HepG2 (cell line): Measurements from ENCODE around the gene TUT7. TPM values are rescaled to one million over a fixed set of nuclear protein-coding genes. Genes with fewer than 3 reads are reported as not detected.
A peak's percentile ranks its signal among the peaks of the same experiment; 100 is the strongest.

Source experiments
- ARNTL ChIP-seq: sonication (generic); formaldehyde crosslinking; IDR thresholded peaks from 2 replicates; pipeline ENCODE4 v1.4.0; 2020; ENCODE audit warnings: mild to moderate bottlenecking, missing genetic modification reagents
- FOXK2 ChIP-seq: fragments of 450-650 bp; IDR thresholded peaks from 2 replicates; pipeline ENCODE4 v1.6.1; 2016
- RXRB ChIP-seq: IDR thresholded peaks from 2 replicates; pipeline ENCODE4 v1.6.1; 2016; ENCODE audit warnings: borderline replicate concordance, missing genetic modification reagents, missing compliant biosample characterization
- SRY ChIP-seq: sonication (generic); formaldehyde crosslinking; IDR thresholded peaks from 2 replicates; pipeline ENCODE4 v1.8.0; 2022; ENCODE audit warnings: mild to moderate bottlenecking, missing genetic modification reagents
- ZNF260 ChIP-seq: sonication (generic); formaldehyde crosslinking; IDR thresholded peaks from 2 replicates; pipeline ENCODE4 v1.4.0; 2020; ENCODE audit warnings: missing genetic modification reagents, low read depth, mild to moderate bottlenecking, borderline replicate concordance
- ZSCAN21 ChIP-seq: sonication (generic); formaldehyde crosslinking; IDR thresholded peaks from 2 replicates; pipeline ENCODE4 v1.8.0; 2022; ENCODE audit warnings: mild to moderate bottlenecking, missing genetic modification reagents, moderate library complexity, borderline replicate concordance
- polyA plus RNA-seq, 8 experiments: library from polyadenylated mRNA; depleted of rRNA in 3 of 8; stranded (reverse) in 7 of 8; unstranded in 1 of 8; fragments of >200 nt; fragmentation: Illumina TruSeq in 4 of 8; extraction: Trizol in 4 of 8; gene quantifications; 2 replicates each; pipeline versions ENCODE4 v1.2.1 to v1.2.3, GENCODE V29; 2011 to 2016; ENCODE audit warnings: low read depth in 4 of 8, missing spikeins in 1 of 8, mixed read lengths in 1 of 8; ENCODE audit not compliant: insufficient read depth in 1 of 8
- total RNA-seq, 5 experiments: library from RNA; depleted of rRNA; stranded (reverse); fragments of >200 nt; fragmentation: Illumina TruSeq; extraction: Trizol; gene quantifications; 2 replicates each; pipeline ENCODE4 v1.2.3, GENCODE V29; 2016; ENCODE audit warnings: low read depth in 1 of 5
- TF ChIP-seq, protein P1 (sequence below): sonication (generic); formaldehyde crosslinking; IDR thresholded peaks from 2 replicates; pipeline ENCODE4 v1.5.1; 2020; ENCODE audit warnings: mild to moderate bottlenecking, missing genetic modification reagents, borderline replicate concordance
- TF ChIP-seq, protein P2 (sequence below), 2 experiments: IDR thresholded peaks; 2 replicates each; pipeline ENCODE4 v1.6.1; 2011 to 2012; ENCODE audit warnings: low read length in 2 of 2, borderline replicate concordance in 1 of 2, low read depth in 1 of 2, mild to moderate bottlenecking in 1 of 2, moderate library complexity in 1 of 2
- TF ChIP-seq, protein P3 (sequence below): sonication (generic); formaldehyde crosslinking; IDR thresholded peaks from 2 replicates; pipeline ENCODE4 v1.5.0; 2020; ENCODE audit warnings: missing genetic modification reagents, mild to moderate bottlenecking, borderline replicate concordance
- TF ChIP-seq, protein P4 (sequence below): sonication (generic); formaldehyde crosslinking; IDR thresholded peaks from 2 replicates; pipeline ENCODE4 v1.8.1; 2023; ENCODE audit warnings: mild to moderate bottlenecking, moderate library complexity, missing genetic modification reagents
- TF ChIP-seq, protein P5 (sequence below): sonication (generic); formaldehyde crosslinking; IDR thresholded peaks from 2 replicates; pipeline ENCODE4 v1.4.0; 2020; ENCODE audit warnings: low read depth, missing genetic modification reagents

The TUT7 gene
- total and polyA plus RNA-seq, 2 of the 13 experiments (the other 11 are each of a cell fraction or from before 2014, with no cell fraction given), result 12.0 to 19.4 TPM

DNA sequence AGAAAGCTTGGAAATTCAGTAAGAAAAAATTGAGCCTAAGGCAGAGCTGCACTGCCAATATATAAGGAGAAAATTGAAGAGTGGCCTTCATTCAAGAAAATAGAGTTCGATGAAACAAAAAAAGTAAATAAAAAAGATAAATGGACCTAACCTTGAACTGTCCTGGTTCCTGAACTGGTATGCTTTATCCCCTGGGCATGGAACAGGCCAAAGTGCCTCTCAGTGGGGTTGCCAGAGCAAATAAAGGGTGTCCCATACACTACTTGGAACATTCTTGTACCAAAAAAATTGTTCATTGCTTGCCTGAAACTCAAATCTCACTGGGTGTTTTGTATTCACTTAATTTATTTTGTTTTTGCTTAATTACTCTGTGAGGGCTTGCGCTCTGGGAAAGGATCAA, 42.2 kb upstream of the TUT7 start (continued):
- TF ChIP-seq, protein P1, sequence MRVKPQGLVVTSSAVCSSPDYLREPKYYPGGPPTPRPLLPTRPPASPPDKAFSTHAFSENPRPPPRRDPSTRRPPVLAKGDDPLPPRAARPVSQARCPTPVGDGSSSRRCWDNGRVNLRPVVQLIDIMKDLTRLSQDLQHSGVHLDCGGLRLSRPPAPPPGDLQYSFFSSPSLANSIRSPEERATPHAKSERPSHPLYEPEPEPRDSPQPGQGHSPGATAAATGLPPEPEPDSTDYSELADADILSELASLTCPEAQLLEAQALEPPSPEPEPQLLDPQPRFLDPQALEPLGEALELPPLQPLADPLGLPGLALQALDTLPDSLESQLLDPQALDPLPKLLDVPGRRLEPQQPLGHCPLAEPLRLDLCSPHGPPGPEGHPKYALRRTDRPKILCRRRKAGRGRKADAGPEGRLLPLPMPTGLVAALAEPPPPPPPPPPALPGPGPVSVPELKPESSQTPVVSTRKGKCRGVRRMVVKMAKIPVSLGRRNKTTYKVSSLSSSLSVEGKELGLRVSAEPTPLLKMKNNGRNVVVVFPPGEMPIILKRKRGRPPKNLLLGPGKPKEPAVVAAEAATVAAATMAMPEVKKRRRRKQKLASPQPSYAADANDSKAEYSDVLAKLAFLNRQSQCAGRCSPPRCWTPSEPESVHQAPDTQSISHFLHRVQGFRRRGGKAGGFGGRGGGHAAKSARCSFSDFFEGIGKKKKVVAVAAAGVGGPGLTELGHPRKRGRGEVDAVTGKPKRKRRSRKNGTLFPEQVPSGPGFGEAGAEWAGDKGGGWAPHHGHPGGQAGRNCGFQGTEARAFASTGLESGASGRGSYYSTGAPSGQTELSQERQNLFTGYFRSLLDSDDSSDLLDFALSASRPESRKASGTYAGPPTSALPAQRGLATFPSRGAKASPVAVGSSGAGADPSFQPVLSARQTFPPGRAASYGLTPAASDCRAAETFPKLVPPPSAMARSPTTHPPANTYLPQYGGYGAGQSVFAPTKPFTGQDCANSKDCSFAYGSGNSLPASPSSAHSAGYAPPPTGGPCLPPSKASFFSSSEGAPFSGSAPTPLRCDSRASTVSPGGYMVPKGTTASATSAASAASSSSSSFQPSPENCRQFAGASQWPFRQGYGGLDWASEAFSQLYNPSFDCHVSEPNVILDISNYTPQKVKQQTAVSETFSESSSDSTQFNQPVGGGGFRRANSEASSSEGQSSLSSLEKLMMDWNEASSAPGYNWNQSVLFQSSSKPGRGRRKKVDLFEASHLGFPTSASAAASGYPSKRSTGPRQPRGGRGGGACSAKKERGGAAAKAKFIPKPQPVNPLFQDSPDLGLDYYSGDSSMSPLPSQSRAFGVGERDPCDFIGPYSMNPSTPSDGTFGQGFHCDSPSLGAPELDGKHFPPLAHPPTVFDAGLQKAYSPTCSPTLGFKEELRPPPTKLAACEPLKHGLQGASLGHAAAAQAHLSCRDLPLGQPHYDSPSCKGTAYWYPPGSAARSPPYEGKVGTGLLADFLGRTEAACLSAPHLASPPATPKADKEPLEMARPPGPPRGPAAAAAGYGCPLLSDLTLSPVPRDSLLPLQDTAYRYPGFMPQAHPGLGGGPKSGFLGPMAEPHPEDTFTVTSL (CRISPR knock-in tag), result peak; percentile 46; the same call in 1 of the 2 replicates
- TF ChIP-seq FOXK2, result no peak
- TF ChIP-seq ZSCAN21 (CRISPR knock-in tag), result no peak
- no peak for TF ChIP-seq ARNTL (CRISPR knock-in tag)
- TF ChIP-seq ZNF260 (CRISPR knock-in tag), result no peak
- peak; percentile 39; the same call in 1 of the 2 replicates for TF ChIP-seq RXRB (CRISPR knock-in tag)
- no peak for TF ChIP-seq SRY (CRISPR knock-in tag)
- TF ChIP-seq, protein P2, sequence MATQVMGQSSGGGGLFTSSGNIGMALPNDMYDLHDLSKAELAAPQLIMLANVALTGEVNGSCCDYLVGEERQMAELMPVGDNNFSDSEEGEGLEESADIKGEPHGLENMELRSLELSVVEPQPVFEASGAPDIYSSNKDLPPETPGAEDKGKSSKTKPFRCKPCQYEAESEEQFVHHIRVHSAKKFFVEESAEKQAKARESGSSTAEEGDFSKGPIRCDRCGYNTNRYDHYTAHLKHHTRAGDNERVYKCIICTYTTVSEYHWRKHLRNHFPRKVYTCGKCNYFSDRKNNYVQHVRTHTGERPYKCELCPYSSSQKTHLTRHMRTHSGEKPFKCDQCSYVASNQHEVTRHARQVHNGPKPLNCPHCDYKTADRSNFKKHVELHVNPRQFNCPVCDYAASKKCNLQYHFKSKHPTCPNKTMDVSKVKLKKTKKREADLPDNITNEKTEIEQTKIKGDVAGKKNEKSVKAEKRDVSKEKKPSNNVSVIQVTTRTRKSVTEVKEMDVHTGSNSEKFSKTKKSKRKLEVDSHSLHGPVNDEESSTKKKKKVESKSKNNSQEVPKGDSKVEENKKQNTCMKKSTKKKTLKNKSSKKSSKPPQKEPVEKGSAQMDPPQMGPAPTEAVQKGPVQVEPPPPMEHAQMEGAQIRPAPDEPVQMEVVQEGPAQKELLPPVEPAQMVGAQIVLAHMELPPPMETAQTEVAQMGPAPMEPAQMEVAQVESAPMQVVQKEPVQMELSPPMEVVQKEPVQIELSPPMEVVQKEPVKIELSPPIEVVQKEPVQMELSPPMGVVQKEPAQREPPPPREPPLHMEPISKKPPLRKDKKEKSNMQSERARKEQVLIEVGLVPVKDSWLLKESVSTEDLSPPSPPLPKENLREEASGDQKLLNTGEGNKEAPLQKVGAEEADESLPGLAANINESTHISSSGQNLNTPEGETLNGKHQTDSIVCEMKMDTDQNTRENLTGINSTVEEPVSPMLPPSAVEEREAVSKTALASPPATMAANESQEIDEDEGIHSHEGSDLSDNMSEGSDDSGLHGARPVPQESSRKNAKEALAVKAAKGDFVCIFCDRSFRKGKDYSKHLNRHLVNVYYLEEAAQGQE (IDR thresholded peaks at IDR 0.05; ENCODE audit: borderline replicate concordance in 1 of 2, low read depth in 1 of 2, low read length in 2 of 2), result no peak
- TF ChIP-seq, protein P3, sequence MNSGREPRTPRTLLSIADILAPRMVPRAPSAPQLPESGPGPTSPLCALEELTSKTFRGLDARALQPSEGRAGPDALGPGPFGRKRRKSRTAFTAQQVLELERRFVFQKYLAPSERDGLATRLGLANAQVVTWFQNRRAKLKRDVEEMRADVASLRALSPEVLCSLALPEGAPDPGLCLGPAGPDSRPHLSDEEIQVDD, result no peak
- TF ChIP-seq, protein P4, sequence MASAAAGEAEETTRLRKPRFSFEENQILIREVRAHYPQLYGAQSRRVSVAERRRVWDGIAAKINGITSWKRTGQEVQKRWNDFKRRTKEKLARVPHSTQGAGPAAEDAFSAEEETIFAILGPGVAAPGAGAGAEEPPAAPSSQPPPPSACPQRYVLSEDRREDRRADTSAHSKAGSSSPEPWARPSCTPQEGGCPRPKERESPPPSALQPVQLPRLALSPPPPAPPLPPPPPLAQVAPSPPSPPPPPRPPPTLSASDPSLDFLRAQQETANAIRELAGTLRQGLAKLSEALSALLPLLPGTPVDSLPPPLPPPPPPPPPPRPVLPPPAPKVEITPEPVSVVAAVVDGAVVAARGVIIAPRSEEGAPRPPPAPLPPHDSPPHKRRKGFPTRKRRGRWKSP (CRISPR knock-in tag), result no peak
- TF ChIP-seq, protein P5, sequence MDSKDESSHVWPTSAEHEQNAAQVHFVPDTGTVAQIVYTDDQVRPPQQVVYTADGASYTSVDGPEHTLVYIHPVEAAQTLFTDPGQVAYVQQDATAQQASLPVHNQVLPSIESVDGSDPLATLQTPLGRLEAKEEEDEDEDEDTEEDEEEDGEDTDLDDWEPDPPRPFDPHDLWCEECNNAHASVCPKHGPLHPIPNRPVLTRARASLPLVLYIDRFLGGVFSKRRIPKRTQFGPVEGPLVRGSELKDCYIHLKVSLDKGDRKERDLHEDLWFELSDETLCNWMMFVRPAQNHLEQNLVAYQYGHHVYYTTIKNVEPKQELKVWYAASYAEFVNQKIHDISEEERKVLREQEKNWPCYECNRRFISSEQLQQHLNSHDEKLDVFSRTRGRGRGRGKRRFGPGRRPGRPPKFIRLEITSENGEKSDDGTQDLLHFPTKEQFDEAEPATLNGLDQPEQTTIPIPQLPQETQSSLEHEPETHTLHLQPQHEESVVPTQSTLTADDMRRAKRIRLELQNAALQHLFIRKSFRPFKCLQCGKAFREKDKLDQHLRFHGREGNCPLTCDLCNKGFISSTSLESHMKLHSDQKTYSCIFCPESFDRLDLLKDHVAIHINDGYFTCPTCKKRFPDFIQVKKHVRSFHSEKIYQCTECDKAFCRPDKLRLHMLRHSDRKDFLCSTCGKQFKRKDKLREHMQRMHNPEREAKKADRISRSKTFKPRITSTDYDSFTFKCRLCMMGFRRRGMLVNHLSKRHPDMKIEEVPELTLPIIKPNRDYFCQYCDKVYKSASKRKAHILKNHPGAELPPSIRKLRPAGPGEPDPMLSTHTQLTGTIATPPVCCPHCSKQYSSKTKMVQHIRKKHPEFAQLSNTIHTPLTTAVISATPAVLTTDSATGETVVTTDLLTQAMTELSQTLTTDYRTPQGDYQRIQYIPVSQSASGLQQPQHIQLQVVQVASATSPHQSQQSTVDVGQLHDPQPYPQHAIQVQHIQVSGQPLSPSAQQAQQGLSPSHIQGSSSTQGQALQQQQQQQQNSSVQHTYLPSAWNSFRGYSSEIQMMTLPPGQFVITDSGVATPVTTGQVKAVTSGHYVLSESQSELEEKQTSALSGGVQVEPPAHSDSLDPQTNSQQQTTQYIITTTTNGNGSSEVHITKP (CRISPR knock-in tag), result peak; percentile 98
